GM19240 (cell line): ENCODE data around the gene DKKL1.
"Not testable (repeated sequence)": the region's sequence is repeated elsewhere in the genome, so short reads cannot be mapped to it uniquely, and the experiment has no call there.

ENCODE experiments used
- DNase-seq: peaks from one replicate; pipeline ENCODE4 v3.0.0; 2011; ENCODE audit warnings: low spot score; ENCODE audit not compliant: insufficient read length

Gene DKKL1

DNA sequence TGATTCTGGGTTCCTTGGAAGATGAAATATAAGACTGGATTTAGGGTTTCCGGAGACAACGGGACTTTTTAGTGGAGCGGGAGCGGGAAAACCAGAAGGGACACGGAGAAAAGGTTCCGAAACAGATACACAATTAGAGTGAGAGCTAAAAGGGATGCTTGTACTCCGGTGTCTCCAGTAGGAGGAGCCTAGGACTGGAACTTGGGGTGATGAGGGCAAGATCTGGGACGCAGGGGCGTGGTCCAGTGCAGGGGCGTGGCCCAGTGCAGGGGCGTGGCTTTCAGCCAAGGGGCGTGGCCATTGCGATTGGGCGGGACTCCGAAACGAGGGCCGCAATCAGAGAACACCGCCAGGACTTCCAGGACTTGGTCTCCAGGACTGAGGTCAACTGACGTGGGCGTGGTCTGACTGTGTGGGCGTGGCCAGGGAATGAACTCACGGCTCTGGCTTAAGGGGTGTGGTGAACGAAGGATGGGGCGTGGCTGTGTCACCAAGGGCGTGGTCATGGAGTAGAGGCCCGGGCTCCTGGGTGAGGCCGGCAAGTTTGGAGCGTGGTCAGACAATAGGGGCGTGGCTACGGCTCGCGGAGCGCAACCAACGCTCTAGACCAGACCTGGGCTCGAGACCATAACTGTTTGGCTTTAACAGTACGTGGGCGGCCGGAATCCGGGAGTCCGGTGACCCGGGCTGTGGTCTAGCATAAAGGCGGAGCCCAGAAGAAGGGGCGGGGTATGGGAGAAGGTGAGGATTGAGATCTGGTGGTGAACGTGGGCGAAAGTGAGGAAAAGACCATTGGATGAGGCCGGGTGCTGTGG lies at the start of gene DKKL1:
Gene DKKL1, plus strand, starts transcription at position 610 of the 815 bp plus-strand sequence. Its CDS starts 122 bp downstream, at position 732.
- peak; percentile 67 for DNase-seq

DNA sequence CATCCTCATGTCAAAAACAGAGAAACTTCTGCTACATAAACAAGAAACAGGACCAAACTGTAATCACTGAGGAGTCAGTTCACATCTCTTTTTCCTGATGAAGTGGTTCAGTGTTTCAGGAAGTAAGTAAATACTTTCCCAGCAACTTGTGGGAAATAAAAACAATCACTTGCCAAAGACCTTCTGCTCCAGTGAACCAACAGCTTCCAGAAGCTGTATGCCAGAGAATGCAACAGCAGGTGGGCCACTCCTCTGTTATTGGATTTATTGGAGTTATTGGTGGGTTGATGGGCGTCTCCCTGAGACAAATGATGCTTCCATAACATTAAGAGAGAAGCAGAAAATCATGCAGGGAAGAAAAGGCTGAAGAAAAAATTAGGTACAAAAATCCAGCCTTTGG lies 48.6 kb upstream of the DKKL1 start:
- no peak for DNase-seq

DNA sequence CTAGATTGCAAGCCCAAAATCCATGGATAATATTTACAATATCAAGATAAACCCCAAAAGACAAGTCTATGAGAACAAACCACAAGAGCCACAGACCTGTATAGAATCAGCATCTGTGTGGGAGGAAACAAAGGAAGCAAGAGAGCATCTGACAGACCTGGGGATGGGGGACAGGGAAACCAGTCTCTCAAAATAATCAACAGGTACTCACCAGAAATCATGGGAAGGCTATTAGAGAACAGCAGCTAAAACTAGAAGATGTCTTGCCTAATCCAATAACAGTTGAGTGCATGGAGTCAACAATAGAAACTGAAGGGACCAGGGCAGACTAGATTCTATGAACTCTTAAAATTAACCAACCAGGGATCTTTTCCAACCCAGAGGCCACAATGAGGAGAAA lies 47.4 kb upstream of the DKKL1 start:
- no peak for DNase-seq

DNA sequence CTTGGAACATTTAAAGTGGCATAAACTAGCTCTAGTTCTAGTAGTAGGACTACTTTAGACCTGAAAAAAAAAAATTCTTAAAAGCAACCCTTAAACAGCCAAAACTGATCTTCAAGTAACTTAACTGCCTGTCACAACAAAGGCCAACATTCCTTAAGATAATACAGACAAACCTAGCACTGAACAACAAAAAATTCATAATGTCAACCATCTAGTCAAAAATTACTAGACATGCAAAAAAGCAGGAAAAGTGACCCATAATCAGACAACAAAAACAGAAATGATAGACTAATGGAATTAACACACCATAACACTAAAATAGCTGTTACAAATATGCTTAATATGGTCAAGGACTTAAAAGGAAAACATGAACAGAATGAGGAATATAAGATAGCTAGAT lies 45.4 kb upstream of the DKKL1 start:
- DNase-seq: no peak

DNA sequence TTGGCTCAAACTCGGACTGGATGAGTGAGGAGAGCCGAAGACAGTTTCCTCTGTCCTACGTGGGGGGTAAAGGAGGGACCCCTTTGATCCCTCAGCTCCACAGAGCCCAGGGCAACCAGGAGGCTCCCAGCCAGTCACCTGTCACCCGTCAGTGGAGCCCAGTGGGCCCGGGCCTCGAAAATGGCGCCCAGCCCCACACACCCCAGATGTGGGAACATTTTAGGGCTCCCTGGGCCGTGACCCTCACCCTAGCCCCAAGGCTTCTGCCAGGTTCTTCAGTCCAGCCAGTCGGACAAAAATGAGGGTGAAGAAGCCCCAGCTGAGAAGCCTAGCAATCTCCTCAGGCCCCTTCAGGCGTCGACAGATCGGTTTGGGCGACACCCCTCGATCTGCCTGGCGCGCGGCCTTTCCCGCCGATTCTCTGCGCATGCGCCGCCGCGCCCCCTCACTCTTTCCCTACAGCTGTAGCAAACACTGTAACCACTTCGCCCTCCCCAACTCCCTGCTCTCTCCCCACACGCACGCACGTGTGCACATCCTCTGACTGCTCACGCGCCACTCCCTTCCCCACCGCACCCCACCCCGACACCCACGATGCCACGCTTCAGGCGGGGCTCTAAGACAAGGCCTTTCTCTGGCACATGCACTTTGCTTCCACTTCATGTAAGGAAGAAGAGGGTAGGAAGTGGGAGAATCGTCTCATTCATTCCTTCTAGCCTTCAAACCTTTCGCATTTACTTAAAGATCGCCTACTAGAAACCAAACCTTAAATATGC lies 38.7 kb upstream of the DKKL1 start, which contains the start of gene SLC6A16:
Gene SLC6A16, minus strand, starts transcription at position 391 of the 776 bp plus-strand sequence. CDS start 13,844 bp downstream, outside the sequence.
- DNase-seq: no peak

DNA sequence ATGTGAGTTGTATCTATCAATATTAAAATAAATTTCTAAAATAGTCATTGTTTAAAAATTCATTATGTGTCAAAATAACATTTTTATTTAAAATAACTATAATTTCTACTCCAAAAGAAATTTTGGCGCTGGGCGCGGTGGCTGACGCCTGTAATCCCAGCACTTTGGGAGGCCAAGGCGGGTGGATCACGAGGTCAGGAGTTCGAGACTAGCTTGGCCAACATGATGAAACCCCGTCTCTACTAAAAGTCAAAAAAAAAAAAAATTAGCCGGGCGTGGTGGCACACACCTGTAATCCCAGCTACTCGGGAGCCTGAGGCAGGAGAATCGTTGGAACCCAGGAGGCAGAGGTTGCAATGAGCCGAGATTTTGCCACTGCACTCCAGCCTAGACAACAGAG lies 37.9 kb upstream of the DKKL1 start:
- DNase-seq: not testable (repeated sequence)

DNA sequence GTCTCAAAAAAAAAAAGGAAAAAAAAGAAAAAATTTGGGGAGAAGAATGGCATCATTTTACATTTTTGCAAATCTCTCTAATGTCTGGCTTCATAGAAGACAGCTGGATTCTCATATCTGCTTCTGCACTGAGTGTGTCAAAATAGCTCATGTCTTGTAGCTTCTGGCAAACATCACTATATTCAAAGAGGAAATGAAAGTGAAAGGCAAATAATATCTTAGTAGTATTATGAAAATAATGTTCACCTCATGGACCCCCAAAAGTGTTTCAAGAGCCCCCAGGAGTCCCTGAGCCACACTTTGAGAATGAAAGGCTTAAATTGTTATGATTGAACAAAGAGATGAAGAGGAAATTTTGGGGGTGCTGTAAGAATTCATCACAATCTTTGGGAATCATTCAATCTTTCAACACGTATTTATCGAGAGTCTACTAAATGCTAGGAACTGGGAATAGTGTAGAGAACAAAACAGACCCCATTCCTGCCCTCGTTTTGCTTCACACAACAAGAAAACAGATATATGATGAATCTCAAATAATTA lies 37.4 kb upstream of the DKKL1 start:
- DNase-seq: no peak

DNA sequence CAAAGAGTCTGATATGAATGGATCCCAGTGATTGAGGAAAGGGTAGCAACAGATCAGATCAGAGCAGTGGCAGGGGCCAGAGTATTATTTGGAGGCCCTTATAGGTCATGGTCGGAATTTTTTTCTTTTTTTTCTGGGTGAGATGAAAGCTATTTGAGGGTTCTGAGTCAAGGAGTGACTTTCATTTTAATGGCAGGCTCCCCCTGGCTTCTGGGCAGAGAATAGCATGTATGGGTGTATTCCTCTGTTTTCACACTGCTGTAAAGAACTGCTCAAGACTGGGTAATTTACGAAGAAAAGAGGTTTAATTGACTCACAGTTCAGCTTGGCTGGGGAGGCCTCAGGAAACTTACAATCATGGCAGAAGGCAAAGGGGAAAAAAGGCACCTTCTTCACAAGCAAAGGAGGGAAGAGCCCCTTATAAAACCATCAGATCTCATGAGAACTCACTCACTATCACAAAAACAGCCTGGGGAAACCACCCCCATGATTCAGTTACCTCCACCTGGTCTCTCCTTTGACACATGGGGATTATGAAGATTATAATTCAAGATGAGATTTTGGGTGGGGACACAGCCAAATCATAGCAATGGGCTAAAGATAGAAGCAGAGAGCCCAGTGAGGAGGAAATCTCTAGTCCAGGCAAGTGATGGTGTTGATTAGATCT lies 35.7 kb upstream of the DKKL1 start:
- no peak for DNase-seq

DNA sequence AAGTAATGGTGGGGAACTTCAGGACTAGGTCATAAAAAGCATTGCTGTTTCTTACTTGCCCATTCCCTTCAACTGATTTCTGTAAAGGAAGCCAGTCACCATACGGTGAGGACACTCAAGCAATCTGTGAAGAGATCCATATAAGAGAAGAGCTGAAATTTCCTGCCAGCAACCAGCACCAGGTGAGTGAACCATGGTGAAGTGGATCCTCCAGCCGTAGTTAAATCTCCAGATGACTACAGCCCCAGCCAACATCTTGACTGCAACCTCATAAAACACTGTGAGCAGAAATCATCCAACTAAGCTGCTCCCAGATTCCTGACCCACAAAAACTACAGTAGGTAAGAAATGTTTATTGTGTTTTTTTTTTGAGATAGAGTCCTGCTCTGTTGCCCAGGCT lies 34.9 kb upstream of the DKKL1 start:
- no peak for DNase-seq

DNA sequence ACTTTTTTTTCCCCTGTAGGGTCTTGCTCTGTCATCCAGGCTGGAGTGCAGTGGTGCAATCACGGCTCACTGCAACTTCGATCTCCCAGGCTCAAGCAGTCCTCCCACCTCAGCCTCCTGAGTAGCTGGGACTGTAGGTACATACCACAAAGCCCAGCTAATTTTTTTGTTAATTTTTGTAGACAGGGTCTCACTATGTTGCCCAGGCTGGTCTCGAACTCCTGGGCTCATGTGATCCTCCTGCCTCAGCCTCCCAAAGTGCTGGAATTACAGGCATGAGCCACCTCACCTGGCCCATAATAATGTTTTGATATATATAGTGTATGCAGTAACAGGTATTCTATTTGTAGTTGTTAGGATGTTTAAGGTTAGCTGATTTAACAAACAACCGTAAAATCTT lies 32.5 kb upstream of the DKKL1 start:
- not testable (repeated sequence) for DNase-seq

DNA sequence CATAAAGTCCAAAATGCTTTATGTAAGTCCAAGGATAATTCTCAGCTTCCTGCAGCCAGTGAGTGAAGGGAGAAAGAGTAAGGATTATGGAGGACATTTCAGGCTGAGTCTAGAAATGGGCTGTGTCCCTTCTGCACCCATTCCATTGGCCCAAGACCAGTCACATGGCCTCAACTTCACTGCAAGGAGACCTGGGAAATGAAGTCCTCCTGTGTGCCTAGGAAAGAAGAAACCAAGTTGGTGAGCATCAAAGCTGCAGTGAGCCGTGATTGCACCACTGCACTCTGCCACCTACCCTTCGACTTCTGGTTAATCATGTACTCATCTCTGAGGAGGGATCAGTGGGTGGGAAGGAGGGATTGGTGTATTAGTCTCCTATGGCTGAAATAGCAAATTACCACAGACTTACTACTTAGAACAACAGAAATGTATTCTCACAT lies 32.0 kb upstream of the DKKL1 start:
- DNase-seq: no peak

DNA sequence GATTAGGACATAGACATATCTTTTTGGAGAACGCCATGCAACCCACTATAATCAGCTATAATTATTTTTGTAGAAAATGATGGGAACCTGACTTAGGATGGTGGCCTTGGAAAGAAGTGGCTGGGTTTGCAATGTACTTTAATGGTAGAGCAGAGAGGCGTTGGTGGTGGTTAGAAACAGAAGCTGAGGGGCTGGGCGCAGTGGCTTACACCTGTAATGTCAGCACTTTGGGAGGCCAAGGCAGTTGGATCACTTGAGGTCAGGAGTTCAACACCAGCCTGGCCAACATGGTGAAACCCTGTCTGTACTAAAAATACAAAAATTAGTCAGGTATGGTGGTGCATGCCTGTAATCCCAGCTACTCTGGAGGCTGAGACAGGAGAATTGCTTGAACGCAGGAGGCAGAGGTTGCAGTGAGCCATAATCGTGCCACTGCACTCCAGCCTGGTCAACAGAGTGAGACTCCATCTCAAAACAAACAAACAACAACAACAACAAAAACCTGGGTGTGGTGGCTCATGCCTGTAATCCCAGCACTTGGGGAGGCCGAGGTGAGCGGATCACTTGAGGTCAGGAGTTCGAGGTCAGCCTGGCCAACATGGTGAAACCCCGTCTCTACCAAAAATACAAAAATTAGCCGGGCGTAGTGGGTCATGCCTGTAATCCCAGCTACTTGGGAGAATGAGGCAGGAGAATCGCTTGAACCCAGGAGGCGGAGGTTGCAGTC lies 30.8 kb upstream of the DKKL1 start:
- not testable (repeated sequence) for DNase-seq

DNA sequence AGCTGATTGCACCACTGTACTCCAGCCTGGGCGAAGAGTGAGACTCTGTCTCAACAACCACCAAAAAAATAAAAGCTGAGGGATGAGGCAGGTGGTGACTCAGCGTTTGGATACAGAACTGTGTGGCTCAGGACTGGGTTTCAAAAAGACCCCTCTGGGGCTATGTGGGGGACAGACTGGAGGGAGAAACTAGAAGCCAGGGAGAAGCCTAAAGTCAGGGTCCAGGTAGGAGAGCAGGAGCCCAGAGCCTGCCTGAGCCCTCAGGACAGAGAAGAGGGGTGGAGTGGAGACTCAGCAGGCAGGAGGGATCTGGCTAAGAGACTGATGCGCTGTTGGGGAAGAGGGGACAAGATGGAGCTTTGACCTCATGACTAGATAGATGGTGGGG lies 30.3 kb upstream of the DKKL1 start:
- DNase-seq: no peak

DNA sequence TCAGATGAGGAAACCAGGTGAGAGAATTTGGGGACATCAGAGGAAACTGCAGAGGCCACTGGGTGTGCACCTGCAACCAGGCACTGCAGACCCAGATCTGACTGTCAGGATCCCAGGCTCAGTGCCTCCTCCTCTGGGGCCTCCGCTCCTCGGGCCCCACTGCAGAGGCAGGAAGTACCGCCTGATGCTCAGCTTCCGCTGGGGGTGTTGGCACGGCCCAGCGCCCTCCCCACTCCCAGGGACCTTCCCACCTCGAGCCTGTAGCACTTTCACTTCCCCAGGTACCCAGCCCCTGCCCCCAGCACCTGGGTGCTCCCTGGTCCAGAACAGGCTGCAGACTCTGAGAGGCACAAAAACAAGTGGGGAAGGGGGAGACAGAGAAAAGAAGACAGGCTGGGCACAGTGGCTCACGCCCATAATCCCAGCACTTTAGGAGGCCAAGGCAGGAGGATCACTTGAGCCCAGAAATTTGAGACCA lies 29.8 kb upstream of the DKKL1 start:
- DNase-seq: no peak

DNA sequence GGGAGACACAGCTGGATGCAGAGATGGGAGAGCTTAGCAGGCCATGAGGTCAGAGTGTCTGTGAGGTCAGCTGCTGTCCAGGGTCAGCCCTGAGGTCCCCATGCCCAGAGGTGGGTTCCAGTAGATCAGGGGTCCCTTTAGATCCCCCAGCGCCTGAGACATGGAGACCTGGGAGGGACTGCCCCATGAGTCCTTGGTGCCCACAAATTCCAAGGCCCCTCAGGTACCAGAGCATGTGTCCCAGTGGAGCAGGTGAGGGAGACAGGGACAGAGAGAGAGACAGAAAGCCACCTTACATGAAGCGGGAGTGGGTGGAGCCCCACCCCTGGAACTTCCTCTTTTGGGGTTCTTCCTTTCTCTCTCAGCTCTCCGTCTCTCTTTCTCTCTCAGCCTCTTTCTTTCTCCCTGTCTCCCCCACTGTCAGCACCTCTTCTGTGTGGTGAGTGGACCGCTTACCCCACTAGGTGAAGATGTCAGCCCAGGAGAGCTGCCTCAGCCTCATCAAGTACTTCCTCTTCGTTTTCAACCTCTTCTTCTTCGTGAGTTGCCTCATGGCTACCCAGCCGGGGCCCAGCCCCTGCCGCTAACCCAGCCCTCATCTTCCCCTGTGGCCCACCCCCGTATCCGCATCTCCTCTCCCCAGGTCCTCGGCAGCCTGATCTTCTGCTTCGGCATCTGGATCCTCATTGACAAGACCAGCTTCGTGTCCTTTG lies 28.4 kb upstream of the DKKL1 start, which contains the start of gene CD37:
Gene CD37, plus strand, starts transcription at position 336 of the 713 bp plus-strand sequence. Its CDS starts 135 bp downstream, at position 471.
- DNase-seq: peak; percentile 67

DNA sequence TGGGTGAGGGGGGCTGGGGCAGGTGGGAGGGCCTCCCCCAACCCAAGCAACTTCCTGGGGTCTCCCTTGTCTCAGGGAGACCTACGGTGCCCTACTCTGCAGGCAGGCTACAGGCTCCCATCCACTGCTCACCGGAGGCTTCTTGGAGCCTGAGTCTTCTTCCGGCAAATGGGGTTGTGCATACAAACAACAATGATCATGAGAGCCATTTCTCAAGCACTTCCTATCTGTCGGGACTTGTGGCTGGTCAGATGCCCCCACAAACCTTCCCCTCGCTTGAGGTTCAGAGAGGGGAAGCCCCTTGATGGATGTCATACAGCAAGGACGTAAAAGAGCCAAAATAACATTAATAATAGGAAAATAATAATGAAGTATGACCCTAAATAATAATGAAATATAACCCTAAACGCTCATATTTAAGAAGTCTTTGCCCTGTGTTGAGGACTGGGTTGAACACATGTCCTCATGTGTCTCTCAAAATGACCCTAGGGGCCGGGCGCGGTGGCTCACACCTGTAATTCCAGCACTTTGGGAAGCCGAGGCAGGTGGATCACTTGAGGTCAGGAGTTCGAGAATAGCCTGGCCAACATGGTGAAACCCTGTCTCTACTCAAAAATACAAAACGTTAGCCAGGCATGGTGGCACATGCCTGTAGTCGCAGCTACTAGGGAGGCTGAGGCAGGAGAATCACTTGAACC lies 27.7 kb upstream of the DKKL1 start:
- no peak for DNase-seq

DNA sequence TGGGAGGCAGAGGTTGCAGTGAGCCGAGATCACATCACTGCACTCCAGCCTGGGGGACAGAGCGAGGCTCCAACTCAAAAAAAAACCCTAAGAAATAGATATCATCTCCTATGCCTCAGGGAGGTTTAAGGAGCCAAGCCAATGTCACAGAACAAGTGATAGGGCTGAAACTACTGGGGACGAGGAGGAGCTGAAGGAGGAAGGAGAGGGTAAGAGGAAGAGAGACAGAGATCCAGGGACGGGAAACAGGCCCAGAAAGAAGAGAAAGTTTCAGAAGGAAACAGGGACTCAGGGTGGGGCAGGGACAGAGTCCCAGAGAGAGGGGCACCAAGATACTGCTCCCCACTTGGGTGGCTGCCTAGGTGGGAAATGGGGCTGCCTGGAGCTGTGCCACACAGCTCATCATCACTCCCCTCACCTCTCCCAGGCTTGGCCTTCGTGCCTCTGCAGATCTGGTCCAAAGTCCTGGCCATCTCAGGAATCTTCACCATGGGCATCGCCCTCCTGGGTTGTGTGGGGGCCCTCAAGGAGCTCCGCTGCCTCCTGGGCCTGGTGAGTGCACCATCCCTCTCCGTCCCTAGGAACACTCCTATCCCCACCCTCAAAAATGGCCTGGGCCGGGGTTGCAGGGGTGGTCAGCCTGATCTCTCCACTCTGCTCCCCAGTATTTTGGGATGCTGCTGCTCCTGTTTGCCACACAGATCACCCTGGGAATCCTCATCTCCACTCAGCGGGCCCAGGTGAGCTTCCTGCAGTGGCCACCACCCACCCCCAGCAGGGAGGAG lies 27.0 kb upstream of the DKKL1 start:
- no peak for DNase-seq

DNA sequence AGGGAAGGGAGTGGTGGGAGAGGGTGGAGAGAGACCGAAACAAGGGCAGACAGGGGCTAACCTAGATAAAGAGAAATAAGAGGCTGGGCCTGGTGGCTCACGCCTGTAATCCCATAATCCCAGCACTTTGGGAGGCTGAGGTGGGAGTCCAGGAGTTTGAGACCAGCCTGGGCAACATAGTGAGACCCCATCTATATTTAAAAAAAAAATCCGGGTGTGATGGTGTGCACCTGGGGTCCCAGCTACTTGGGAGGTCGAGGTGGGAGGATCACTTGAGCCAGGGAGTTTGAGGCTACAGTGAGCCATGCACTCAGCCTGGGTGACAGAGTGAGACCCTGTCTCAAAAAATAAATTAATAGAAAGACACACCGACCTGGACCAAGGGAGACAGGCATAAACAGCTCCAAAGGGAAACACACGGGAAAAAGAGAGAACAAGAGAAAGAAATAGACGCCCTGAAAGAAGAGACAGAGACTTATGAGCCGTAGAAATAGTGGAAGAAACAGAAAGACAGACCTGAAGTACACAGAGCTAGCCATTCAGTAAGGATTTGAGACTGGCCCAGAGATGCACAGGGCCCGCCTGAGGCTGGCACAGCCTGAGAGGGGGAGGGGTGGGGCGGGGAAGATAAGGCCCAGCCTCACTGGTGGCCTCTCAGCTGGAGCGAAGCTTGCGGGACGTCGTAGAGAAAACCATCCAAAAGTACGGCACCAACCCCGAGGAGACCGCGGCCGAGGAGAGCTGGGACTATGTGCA lies 26.2 kb upstream of the DKKL1 start:
- DNase-seq: no peak
